Kidney (tissue), 14 donors: Measurements from ENCODE around the gene TTLL8. TPM values are rescaled to one million over a fixed set of nuclear protein-coding genes. Genes with fewer than 3 reads are reported as not detected.

Experiments
- DNase-seq, 5 donors: peaks; one replicate each; pipeline ENCODE4 v3.0.0-alpha.2; 2013 to 2020
- FAIRE-seq: peaks from 2 replicates; lab custom pipeline; 2012; peaks lifted over from hg19 to GRCh38; lab: Jason Lieb, UNC
- H3K27ac ChIP-seq, 2 donors: one replicate each; pipeline ENCODE4 v1.7.0; 2013; ENCODE audit warnings: low read depth in 2 of 2, low read length in 2 of 2, inconsistent platforms in 1 of 2
- H3K27me3 ChIP-seq: one replicate; pipeline ENCODE4 v1.7.1; 2013; ENCODE audit warnings: low read length, inconsistent platforms; ENCODE audit not compliant: control insufficient read depth, insufficient read depth
- H3K36me3 ChIP-seq, 3 donors: one replicate each; pipeline versions ENCODE4 v1.7.0 to v1.7.1; 2013; ENCODE audit warnings: low read length in 3 of 3, control low read depth in 1 of 3, inconsistent platforms in 1 of 3; ENCODE audit not compliant: insufficient read depth in 3 of 3, control insufficient read depth in 2 of 3
- H3K4me1 ChIP-seq, 3 donors: one replicate each; pipeline versions ENCODE4 v1.7.0 to v1.7.1; 2013; ENCODE audit warnings: low read length in 3 of 3, inconsistent platforms in 1 of 3, low read depth in 1 of 3; ENCODE audit not compliant: control insufficient read depth in 2 of 3, insufficient read depth in 2 of 3
- H3K4me3 ChIP-seq, 3 donors: one replicate each; pipeline versions ENCODE4 v1.7.0 to v1.8.1; 2013; ENCODE audit warnings: low read length in 3 of 3, control low read depth in 1 of 3, inconsistent platforms in 1 of 3
- H3K9ac ChIP-seq, 3 donors: one replicate each; pipeline versions ENCODE4 v1.7.0 to v1.7.1; 2013; ENCODE audit warnings: low read length in 3 of 3, control low read depth in 1 of 3, inconsistent platforms in 1 of 3
- H3K9me3 ChIP-seq, 3 donors: one replicate each; pipeline versions ENCODE4 v1.7.0 to v1.7.1; 2013; ENCODE audit warnings: low read length in 3 of 3, control low read depth in 1 of 3, inconsistent platforms in 1 of 3; ENCODE audit not compliant: control insufficient read depth in 2 of 3, insufficient read depth in 1 of 3
- intact Hi-C: fragments of 100-400 bp; cut with DNase I; formaldehyde crosslinking; loops from one replicate; pipeline ENCODE4 v1.11.1; 2022
- polyA plus RNA-seq: library from polyadenylated mRNA; stranded (reverse); fragments of 350-450 nt; fragmentation: Illumina TruSeq; extraction: RNeasy Lipid Tissue Mini Kit (QIAGEN cat#74804); gene quantifications from one replicate; pipeline ENCODE4 v1.2.3, GENCODE V29; 2014; ENCODE audit warnings: low read depth, low replicate concordance; ENCODE audit not compliant: insufficient read depth
- total RNA-seq: library from RNA; stranded (reverse); fragmentation: NEBNext Ultra II Directional; extraction: Animal tissue kit (Norgen Biotek cat#: 25700); gene quantifications from one replicate; pipeline ENCODE4 v1.2.1, GENCODE V29; 2021
- TF ChIP-seq, protein P1 (sequence below): IDR thresholded peaks from 3 replicates; pipeline ENCODE4 v1.5.1; 2012; ENCODE audit warnings: mild to moderate bottlenecking, moderate library complexity, borderline replicate concordance; ENCODE audit not compliant: insufficient read depth; ENCODE audit errors: extremely low read depth
- donor health status: control.
- donor health status: control.
- donor health status: control.
- donor health status: control.
- donor health status: control.
- donor health status: DM: yes; HTN: yes; CAD: no.
- donor health status: Normal renal cell carcinoma (clear cell type).

Gene TTLL8
- total and polyA plus RNA-seq, 2 donors from 2014 or later: not detected

DNA sequence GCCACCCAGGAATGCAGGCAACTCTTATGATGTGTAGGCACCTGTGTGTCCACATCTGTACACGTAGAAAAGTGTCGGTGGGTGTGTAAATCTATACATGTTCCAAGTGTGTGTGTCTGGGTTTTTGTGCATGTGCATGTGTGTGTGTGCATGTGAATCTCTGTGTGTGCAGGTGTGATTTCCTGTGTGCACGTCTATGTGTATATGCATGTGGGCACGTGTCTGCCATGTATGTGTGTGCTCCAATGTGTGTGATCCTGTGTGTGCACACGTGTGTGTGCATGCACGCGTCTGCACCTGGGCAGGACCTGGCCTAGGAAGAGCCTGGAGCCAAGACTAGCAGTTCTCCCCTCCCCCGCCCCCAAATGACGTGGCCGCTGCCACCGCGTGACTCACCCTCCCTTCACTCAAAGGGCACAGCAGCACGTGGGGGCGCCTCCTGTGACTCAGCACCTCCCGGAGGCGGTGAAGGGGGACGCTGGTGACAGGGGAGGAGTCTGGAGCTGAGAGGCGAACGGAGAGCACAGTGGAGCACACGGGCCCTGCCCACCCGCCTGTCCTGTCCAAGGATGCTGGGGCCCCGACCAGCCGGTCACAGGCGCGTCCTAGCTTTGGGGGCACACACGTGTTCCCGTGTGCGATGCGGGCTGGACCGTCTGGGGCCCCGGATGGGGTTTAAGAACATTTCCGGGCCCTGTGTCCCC, 87.4 kb downstream of the TTLL8 start:
- peaks cover 0 to 2% (median 0%) of the 10 kb centered on the region in 3 donors for H3K9me3 ChIP-seq
- peak; percentile 56 for FAIRE-seq
- peaks cover 8% of the 10 kb centered on the region for H3K27me3 ChIP-seq
- peak overlapping the region; percentile 93 to 97 for H3K27ac ChIP-seq
- H3K4me1 ChIP-seq: peaks cover 2 to 53% (median 40%) of the 10 kb centered on the region in 3 donors
- peak overlapping the region; percentile 6 to 46 (median 44) for H3K4me3 ChIP-seq
- TF ChIP-seq, protein P1, sequence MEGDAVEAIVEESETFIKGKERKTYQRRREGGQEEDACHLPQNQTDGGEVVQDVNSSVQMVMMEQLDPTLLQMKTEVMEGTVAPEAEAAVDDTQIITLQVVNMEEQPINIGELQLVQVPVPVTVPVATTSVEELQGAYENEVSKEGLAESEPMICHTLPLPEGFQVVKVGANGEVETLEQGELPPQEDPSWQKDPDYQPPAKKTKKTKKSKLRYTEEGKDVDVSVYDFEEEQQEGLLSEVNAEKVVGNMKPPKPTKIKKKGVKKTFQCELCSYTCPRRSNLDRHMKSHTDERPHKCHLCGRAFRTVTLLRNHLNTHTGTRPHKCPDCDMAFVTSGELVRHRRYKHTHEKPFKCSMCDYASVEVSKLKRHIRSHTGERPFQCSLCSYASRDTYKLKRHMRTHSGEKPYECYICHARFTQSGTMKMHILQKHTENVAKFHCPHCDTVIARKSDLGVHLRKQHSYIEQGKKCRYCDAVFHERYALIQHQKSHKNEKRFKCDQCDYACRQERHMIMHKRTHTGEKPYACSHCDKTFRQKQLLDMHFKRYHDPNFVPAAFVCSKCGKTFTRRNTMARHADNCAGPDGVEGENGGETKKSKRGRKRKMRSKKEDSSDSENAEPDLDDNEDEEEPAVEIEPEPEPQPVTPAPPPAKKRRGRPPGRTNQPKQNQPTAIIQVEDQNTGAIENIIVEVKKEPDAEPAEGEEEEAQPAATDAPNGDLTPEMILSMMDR: no peak
- intact Hi-C loops: no loop called here
- DNase-seq: peak; percentile 92 to 99 (median 96)
- H3K36me3 ChIP-seq: no peaks in the 10 kb centered on the region
- peak overlapping the region in 2 of 3 donors; percentile 55 to 77 for H3K9ac ChIP-seq

DNA sequence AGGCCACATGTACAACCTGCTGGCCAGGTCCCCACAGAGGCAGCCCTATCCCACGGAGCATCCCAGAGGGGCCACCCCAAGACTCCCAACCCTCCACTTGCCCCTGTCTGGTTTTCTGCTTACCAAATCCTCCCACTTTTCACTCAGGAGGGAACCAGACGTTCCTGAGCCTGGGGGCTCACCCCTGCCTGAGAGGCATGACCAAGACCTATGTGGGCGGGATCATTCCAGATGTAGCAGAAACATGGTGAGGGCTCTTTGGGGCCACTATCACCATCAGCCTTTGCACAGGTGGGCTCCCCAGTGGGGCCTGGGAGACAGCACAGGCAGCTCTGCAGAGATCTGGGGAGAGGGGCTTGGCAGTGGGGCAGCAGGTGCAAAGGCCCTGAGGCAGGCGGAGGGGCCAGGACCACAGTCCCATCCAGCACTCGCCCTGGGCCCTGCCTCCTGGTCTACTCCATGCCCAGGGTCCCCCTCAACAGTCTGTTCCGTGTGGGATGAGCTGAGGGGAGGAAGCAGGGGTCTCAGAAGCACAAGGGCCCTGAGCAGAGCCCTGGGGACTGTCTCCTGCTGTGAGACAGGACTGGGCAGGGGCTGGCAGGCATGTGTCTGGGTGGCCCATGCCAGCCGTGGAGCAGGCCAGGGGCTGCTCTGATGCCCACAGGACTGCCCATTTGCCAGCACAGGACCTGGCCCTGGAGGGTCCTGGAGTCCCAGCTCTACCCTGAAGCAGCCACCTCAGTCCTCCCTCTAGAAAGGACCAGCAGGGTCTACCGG, 88.2 kb downstream of the TTLL8 start:
- peak overlapping the region; percentile 93 to 97 for H3K27ac ChIP-seq
- peaks cover 5% of the 10 kb centered on the region for H3K27me3 ChIP-seq
- H3K36me3 ChIP-seq: no peaks in the 10 kb centered on the region
- no peak overlapping the region for H3K4me3 ChIP-seq
- no peaks in the 10 kb centered on the region for H3K9me3 ChIP-seq
- peak overlapping the region in 2 of 3 donors; percentile 9 to 77 for H3K9ac ChIP-seq
- TF ChIP-seq, protein P1: no peak
- intact Hi-C loops: no loop called here
- DNase-seq (peak in 3 of 5 donors; percentile 8 to 85 (median 53)), FAIRE-seq (no peak)
- peaks cover 2 to 57% (median 41%) of the 10 kb centered on the region in 3 donors for H3K4me1 ChIP-seq

GRCh38 chr22:49968831-49969661, 89.1 kb downstream of the TTLL8 start:
- Histone ChIP-seq H3K4me3 (peak overlapping the region in 1 of 3 donors; percentile 14), H3K27me3 (peaks cover 5% of the 10 kb centered on the region), H3K9me3 (no peaks in the 10 kb centered on the region), H3K4me1 (peaks cover 2 to 65% (median 47%) of the 10 kb centered on the region in 3 donors), H3K9ac (no peak overlapping the region), H3K36me3 (peaks cover 0 to 4% (median 0%) of the 10 kb centered on the region in 3 donors), H3K27ac (peak overlapping the region; percentile 97)
- intact Hi-C loops: no loop called here
- DNase-seq (peak in 2 of 5 donors; percentile 51 to 82), FAIRE-seq (no peak)
- TF ChIP-seq, protein P1: no peak

Other genes with a start within 250 kb of the TTLL8 start
- gene BRD1, start 230.4 kb downstream of the TTLL8 start, total RNA-seq: 40.5 TPM
- gene BRD1, start 230.4 kb downstream of the TTLL8 start, polyA plus RNA-seq: 8.1 TPM
- 12.9 TPM for gene ZBED4, start 204.5 kb downstream of the TTLL8 start, total RNA-seq
- 2.1 TPM for gene ZBED4, start 204.5 kb downstream of the TTLL8 start, polyA plus RNA-seq
- gene ALG12, start 139.9 kb downstream of the TTLL8 start, total RNA-seq: 28.4 TPM
- gene ALG12, start 139.9 kb downstream of the TTLL8 start, polyA plus RNA-seq: 27.2 TPM
- 54.0 TPM for gene CRELD2, start 139.7 kb downstream of the TTLL8 start, total RNA-seq
- 37.3 TPM for gene CRELD2, start 139.7 kb downstream of the TTLL8 start, polyA plus RNA-seq
- 107 TPM for gene PIM3, start 97.5 kb downstream of the TTLL8 start, total RNA-seq
- 96.5 TPM for gene PIM3, start 97.5 kb downstream of the TTLL8 start, polyA plus RNA-seq
- 0.16 TPM for gene IL17REL, start 45.5 kb downstream of the TTLL8 start, total RNA-seq
- not detected for gene IL17REL, start 45.5 kb downstream of the TTLL8 start, polyA plus RNA-seq
- gene MLC1, start 27.1 kb upstream of the TTLL8 start, total RNA-seq: 0.28 TPM
- not detected for gene MLC1, start 27.1 kb upstream of the TTLL8 start, polyA plus RNA-seq
- 0.38 TPM for gene MOV10L1, start 31.7 kb upstream of the TTLL8 start, total RNA-seq
- gene MOV10L1, start 31.7 kb upstream of the TTLL8 start, polyA plus RNA-seq: 0.62 TPM
- gene PANX2, start 112.4 kb upstream of the TTLL8 start, total RNA-seq: 1.0 TPM
- gene PANX2, start 112.4 kb upstream of the TTLL8 start, polyA plus RNA-seq: 4.3 TPM
- 56.3 TPM for gene TRABD, start 127.6 kb upstream of the TTLL8 start, total RNA-seq
- 34.2 TPM for gene TRABD, start 127.6 kb upstream of the TTLL8 start, polyA plus RNA-seq
- 19.7 TPM for gene SELENOO, start 142.7 kb upstream of the TTLL8 start, total RNA-seq
- 42.8 TPM for gene SELENOO, start 142.7 kb upstream of the TTLL8 start, polyA plus RNA-seq
- 52.0 TPM for gene TUBGCP6, start 186.7 kb upstream of the TTLL8 start, total RNA-seq
- gene TUBGCP6, start 186.7 kb upstream of the TTLL8 start, polyA plus RNA-seq: 19.2 TPM
- gene HDAC10, start 193.0 kb upstream of the TTLL8 start, total RNA-seq: 43.8 TPM
- gene HDAC10, start 193.0 kb upstream of the TTLL8 start, polyA plus RNA-seq: 20.4 TPM
- gene MAPK12, start 203.4 kb upstream of the TTLL8 start, total RNA-seq: 15.9 TPM
- 13.4 TPM for gene MAPK12, start 203.4 kb upstream of the TTLL8 start, polyA plus RNA-seq
- gene MAPK11, start 212.1 kb upstream of the TTLL8 start, total RNA-seq: 18.3 TPM
- gene MAPK11, start 212.1 kb upstream of the TTLL8 start, polyA plus RNA-seq: 11.4 TPM
- 383 TPM for gene PLXNB2, start 249.3 kb upstream of the TTLL8 start, total RNA-seq
- 128 TPM for gene PLXNB2, start 249.3 kb upstream of the TTLL8 start, polyA plus RNA-seq